ENCODE results near the gene AFAP1L1.

GRCh38 chr5:149379818-149380374 is 108.2 kb downstream of the AFAP1L1 start:
- TF ChIP-seq E2F6 (IDR thresholded peaks at IDR 0.05; ENCODE audit: borderline replicate concordance in 1 of 2, extremely low read depth in 1 of 2, insufficient read depth in 1 of 2, insufficient read length in 1 of 2, low read depth in 1 of 2, low read length in 1 of 2, poor library complexity in 1 of 2, severe bottlenecking in 1 of 2) (no peak), RBM25 (IDR thresholded peaks at IDR 0.05; ENCODE audit: low read depth, low read length, severe bottlenecking) (peak; percentile 75), BCOR (IDR thresholded peaks at IDR 0.05) (0 out of 2 replicates have a peak, but pooled peaks have one; percentile 42)

Measured in K562 (cell line).